ENCODE results near the gene NIF3L1. TPM values are rescaled to one million over a fixed set of nuclear protein-coding genes. Genes with fewer than 3 reads are reported as not detected.

The NIF3L1 gene
- total and polyA plus RNA-seq, 2 of the 13 experiments (the other 11 are each of a cell fraction or from before 2014, with no cell fraction given) = 67.9 to 75.2 TPM

GRCh38 chr2:200888704-200889625, at the start of gene NIF3L1, which contains the start of gene PPIL3 (continued):
- no peak for TF ChIP-seq DZIP1 (CRISPR knock-in tag; IDR thresholded peaks at IDR 0.05)
- TF ChIP-seq ZNF589 (CRISPR knock-in tag; conservative IDR thresholded peaks at IDR 0.05) = peak; percentile 73
- TF ChIP-seq USF2 (IDR thresholded peaks at IDR 0.05; ENCODE audit: low read depth, low read length) = no peak
- no peak; the same call in 1 of the 2 replicates for TF ChIP-seq USF2 (CRISPR knock-in tag; IDR thresholded peaks at IDR 0.05; ENCODE audit: borderline replicate concordance)
- TF ChIP-seq TGIF2 (CRISPR knock-in tag; IDR thresholded peaks at IDR 0.05) = peak; percentile 1; the same call in 1 of the 2 replicates
- peak; percentile 86 for TF ChIP-seq TP53 (CRISPR knock-in tag; conservative IDR thresholded peaks at IDR 0.05)
- no peak for TF ChIP-seq ZBTB33 (CRISPR knock-in tag; IDR thresholded peaks at IDR 0.05)
- TF ChIP-seq TAF1 (CRISPR knock-in tag; IDR thresholded peaks at IDR 0.05) = peak; percentile 84
- 0 out of 2 replicates have a peak, but pooled peaks have one; percentile 32 for TF ChIP-seq KDM4B (CRISPR knock-in tag; IDR thresholded peaks at IDR 0.05)
- no peak for TF ChIP-seq FOSL1 (CRISPR knock-in tag; IDR thresholded peaks at IDR 0.05; ENCODE audit: borderline replicate concordance)
- peak; percentile 56; the same call in 1 of the 2 replicates for TF ChIP-seq AHR (CRISPR knock-in tag; IDR thresholded peaks at IDR 0.05)
- TF ChIP-seq NR3C1 (CRISPR knock-in tag; IDR thresholded peaks at IDR 0.05) = no peak
- no peak; the same call in 1 of the 2 replicates for TF ChIP-seq ZNF878 (CRISPR knock-in tag; IDR thresholded peaks at IDR 0.05)
- peak; percentile 98 for TF ChIP-seq REPIN1 (CRISPR knock-in tag; IDR thresholded peaks at IDR 0.05; ENCODE audit: borderline replicate concordance, low read depth)
- peak; percentile 93 for TF ChIP-seq NKX3-1 (CRISPR knock-in tag; IDR thresholded peaks at IDR 0.05)
- 0 out of 2 replicates have a peak, but pooled peaks have one; percentile 42 for TF ChIP-seq MTERF4 (CRISPR knock-in tag; IDR thresholded peaks at IDR 0.05)
- TF ChIP-seq POGZ (CRISPR knock-in tag; IDR thresholded peaks at IDR 0.05) = peak; percentile 84
- TF ChIP-seq PATZ1 (CRISPR knock-in tag; IDR thresholded peaks at IDR 0.05) = peak; percentile 31
